ENCODE data around the gene ALK.

- TF ChIP-seq, protein P1, sequence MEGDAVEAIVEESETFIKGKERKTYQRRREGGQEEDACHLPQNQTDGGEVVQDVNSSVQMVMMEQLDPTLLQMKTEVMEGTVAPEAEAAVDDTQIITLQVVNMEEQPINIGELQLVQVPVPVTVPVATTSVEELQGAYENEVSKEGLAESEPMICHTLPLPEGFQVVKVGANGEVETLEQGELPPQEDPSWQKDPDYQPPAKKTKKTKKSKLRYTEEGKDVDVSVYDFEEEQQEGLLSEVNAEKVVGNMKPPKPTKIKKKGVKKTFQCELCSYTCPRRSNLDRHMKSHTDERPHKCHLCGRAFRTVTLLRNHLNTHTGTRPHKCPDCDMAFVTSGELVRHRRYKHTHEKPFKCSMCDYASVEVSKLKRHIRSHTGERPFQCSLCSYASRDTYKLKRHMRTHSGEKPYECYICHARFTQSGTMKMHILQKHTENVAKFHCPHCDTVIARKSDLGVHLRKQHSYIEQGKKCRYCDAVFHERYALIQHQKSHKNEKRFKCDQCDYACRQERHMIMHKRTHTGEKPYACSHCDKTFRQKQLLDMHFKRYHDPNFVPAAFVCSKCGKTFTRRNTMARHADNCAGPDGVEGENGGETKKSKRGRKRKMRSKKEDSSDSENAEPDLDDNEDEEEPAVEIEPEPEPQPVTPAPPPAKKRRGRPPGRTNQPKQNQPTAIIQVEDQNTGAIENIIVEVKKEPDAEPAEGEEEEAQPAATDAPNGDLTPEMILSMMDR (IDR thresholded peaks at IDR 0.05) = no peak
- no peak for TF ChIP-seq POLR2A (IDR thresholded peaks at IDR 0.05)
Observed at GRCh38 chr2:29226808-29227207, 694.6 kb downstream of the ALK start.

Data from thyroid gland (tissue), 4 donors.